ENCODE results near the gene DPH3. TPM values are rescaled to one million over a fixed set of nuclear protein-coding genes. Genes with fewer than 3 reads are reported as not detected.

The DPH3 gene
- 16.7 and 19.7 TPM in 2 replicates for total RNA-seq

GRCh38 chr3:16264708-16265454 lies at the start of gene DPH3, which contains the start of gene OXNAD1:
TSS of gene DPH3 (minus strand) at chr3:16264943. CDS start at chr3:16264876, 67 bp downstream.
TSS of gene OXNAD1 (plus strand) at chr3:16265212. CDS start at chr3:16270953, 5,741 bp downstream.

Other genes starting within 250 kb of the DPH3 start
- 2.8 and 11.5 TPM in 2 replicates for gene GALNT15, start 90.3 kb downstream of the DPH3 start, total RNA-seq
- 7.8 and 8.2 TPM in 2 replicates for gene OXNAD1, start 269 bp upstream of the DPH3 start, total RNA-seq
- gene RFTN1, start 248.8 kb upstream of the DPH3 start, total RNA-seq, result 21.9 and 29.3 TPM in 2 replicates

All from aortic smooth muscle cell (primary cell).